Measurements from ENCODE around the gene NSDHL.
"Not testable (repeated sequence)": the region's sequence is repeated elsewhere in the genome, so short reads cannot be mapped to it uniquely, and the experiment has no call there.

GRCh38 chrX:152787062-152787461 is 43.8 kb upstream of the NSDHL start:
- not testable (repeated sequence) for TF ChIP-seq CTCF, POLR2A (IDR thresholded peaks at IDR 0.05)

Measured in vagina (tissue), 2 donors.